K562 (cell line): ENCODE data around the gene TRANK1. TPM values are rescaled to one million over a fixed set of nuclear protein-coding genes. Genes with fewer than 3 reads are reported as not detected.

ENCODE experiments used
- ATAC-seq: fragments of 200-7000 bp; cut with Tn5 transposase; 3 replicates; pipeline ENCODE4 v1.9.1; 2020; ENCODE audit warnings: moderate library complexity
- BruUV-seq: library from RNA; stranded (reverse); fragments of 400-500 nt; replicated peaks from 2 replicates; lab custom pipeline; 2021; lab: Mats Ljungman, UMichigan
- CTCF ChIA-PET: fragments of 300-600 bp; formaldehyde crosslinking; extraction: SDS; loops from one replicate; lab custom pipeline; 2021; ENCODE audit warnings: low intra/inter-chr PET ratio; lab: Yijun Ruan, JAX
- POLR2A ChIA-PET: fragments of 300-600, 350-650 bp; sonication (Branson Sonifier 250); formaldehyde crosslinking; extraction: SDS; loops from one replicate; lab custom pipeline; 2021; ENCODE audit warnings: antibody characterized with exemption, inconsistent platforms; lab: Yijun Ruan, JAX
- DNase-seq, 4 experiments: peaks; one replicate each; pipeline versions ENCODE4 v3.0.0 to v3.0.0-alpha.2; 2011 to 2018; ENCODE audit warnings: low spot score in 3 of 4, mixed read lengths in 3 of 4; ENCODE audit errors: extremely low read depth in 1 of 4
- FAIRE-seq: peaks from 2 replicates; lab custom pipeline; 2011; peaks lifted over from hg19 to GRCh38; lab: Jason Lieb, UNC
- H2AFZ ChIP-seq: 2 replicates; pipeline ENCODE4 v1.6.0; 2011; ENCODE audit warnings: low read depth, low read length, control low read depth, inconsistent platforms
- H3K27ac ChIP-seq: fragments of 200-600 bp; 3 replicates; pipeline ENCODE4 v1.8.0; 2011; ENCODE audit warnings: low read depth, mild to moderate bottlenecking, control low read depth, inconsistent platforms, low read length, moderate library complexity, mixed read lengths; ENCODE audit errors: extremely low read depth
- H3K27me3 ChIP-seq, 2 experiments: fragments of 300-600 bp in 1 of 2; 2 replicates in 1 of 2; 3 replicates in 1 of 2; pipeline versions ENCODE4 v1.6.0 to v1.8.0; 2011; ENCODE audit warnings: inconsistent platforms in 2 of 2, low read length in 2 of 2, mild to moderate bottlenecking in 1 of 2, mixed read lengths in 1 of 2, moderate library complexity in 1 of 2; ENCODE audit not compliant: control insufficient read depth in 2 of 2, insufficient read depth in 2 of 2
- H3K36me3 ChIP-seq: fragments of 300-600 bp; 3 replicates; pipeline ENCODE4 v1.8.0; 2011; ENCODE audit warnings: mild to moderate bottlenecking, low read length, inconsistent platforms; ENCODE audit not compliant: control insufficient read depth, insufficient read depth
- H3K4me1 ChIP-seq, 2 experiments: fragments of 200-600 bp in 1 of 2; replicated peaks in 1 of 2; 2 replicates in 1 of 2; 3 replicates in 1 of 2; pipeline versions ENCODE4 v1.5.1 to v1.8.0; 2011; ENCODE audit warnings: inconsistent platforms in 2 of 2, low read length in 2 of 2, mild to moderate bottlenecking in 1 of 2, mixed read lengths in 1 of 2, moderate library complexity in 1 of 2; ENCODE audit not compliant: control insufficient read depth in 2 of 2, insufficient read depth in 2 of 2
- H3K4me2 ChIP-seq: 2 replicates; pipeline ENCODE4 v1.6.1; 2011; ENCODE audit warnings: low read length, control low read depth, inconsistent platforms, mixed read lengths; ENCODE audit not compliant: insufficient read depth
- H3K4me3 ChIP-seq: fragments of 200-600 bp; sonication (generic), shearing (Covaris generic); 2 replicates; pipeline ENCODE4 v1.5.1; 2016; ENCODE audit warnings: control low read depth, inconsistent platforms
- H3K79me2 ChIP-seq: fragments of 200-600 bp; 3 replicates; pipeline ENCODE4 v1.8.0; 2011; ENCODE audit warnings: low read length, inconsistent platforms; ENCODE audit not compliant: control insufficient read depth, insufficient read depth
- H3K9ac ChIP-seq, 2 experiments: 2 replicates each; pipeline versions ENCODE4 v1.6.0 to v1.6.1; 2011; ENCODE audit warnings: low read depth in 2 of 2, low read length in 2 of 2, control low read depth in 1 of 2, inconsistent platforms in 1 of 2, mild to moderate bottlenecking in 1 of 2, mixed read lengths in 1 of 2; ENCODE audit not compliant: insufficient read depth in 1 of 2
- H3K9me1 ChIP-seq: one replicate; pipeline ENCODE4 v1.6.0; 2011; ENCODE audit warnings: inconsistent platforms, mild to moderate bottlenecking, low read length, moderate library complexity; ENCODE audit not compliant: control insufficient read depth, insufficient read depth
- H3K9me3 ChIP-seq: replicated peaks from 2 replicates; pipeline ENCODE4 v1.5.1; 2011; ENCODE audit warnings: low read depth, low read length, inconsistent platforms; ENCODE audit not compliant: control insufficient read depth, insufficient read depth
- H4K20me1 ChIP-seq: replicated peaks from 2 replicates; pipeline ENCODE4 v1.6.1; 2011; ENCODE audit warnings: low read length, inconsistent platforms, mixed read lengths; ENCODE audit not compliant: control insufficient read depth, insufficient read depth
- TAF15 ChIP-seq: fragments of 200-400 bp; formaldehyde crosslinking; IDR thresholded peaks from 2 replicates; pipeline ENCODE4 v1.6.1; 2017; ENCODE audit warnings: mild to moderate bottlenecking, low read depth, low read length, moderate library complexity
- ZZZ3 ChIP-seq: fragments of 450-650 bp; IDR thresholded peaks from 2 replicates; pipeline ENCODE4 v1.6.1; 2016; ENCODE audit warnings: antibody characterized with exemption, mild to moderate bottlenecking, moderate library complexity
- WGBS: fragments of 100-300 bp; shearing (Covaris generic); methylation state at CpG from one replicate; pipeline ENCODE4 v1.1.6; 2016; ENCODE audit warnings: low coverage, mixed read lengths; ENCODE audit not compliant: insufficient coverage; ENCODE audit errors: missing lambda C conversion rate; 5-methylcytosine and 5-hydroxymethylcytosine counted together
- in situ Hi-C: fragments of 300-500 bp; cut with MboI; formaldehyde crosslinking; loops from 4 replicates; pipeline ENCODE4 v1.15.0; 2018; ENCODE audit warnings: inconsistent platforms, mixed read lengths
- intact Hi-C: fragments of 100-400 bp; cut with micrococcal nuclease; formaldehyde crosslinking; loops from 2 replicates; pipeline ENCODE4 v1.14.2; 2022
- polyA plus RNA-seq, 8 experiments: library from polyadenylated mRNA; depleted of rRNA in 4 of 8; stranded (reverse) in 5 of 8; unstranded in 3 of 8; fragments of >200 nt; fragmentation: Nextera tagmentation in 2 of 8; fragmentation: Illumina TruSeq in 1 of 8; extraction: Ambion mirVana in 2 of 8; extraction: Trizol in 1 of 8; gene quantifications; 2 replicates each; pipeline versions ENCODE4 v1.2.1 to v1.2.3, GENCODE V29; 2011 to 2014; ENCODE audit warnings: inconsistent platforms in 1 of 8, missing spikeins in 1 of 8
- total RNA-seq, 7 experiments: library from RNA; depleted of rRNA in 6 of 7; stranded (reverse); fragments of >200 nt in 6 of 7; fragmentation: Illumina TruSeq in 2 of 7; extraction: Trizol in 2 of 7; gene quantifications; 2 replicates each; pipeline versions ENCODE4 v1.2.1 to v1.2.3, GENCODE V29; 2011 to 2021; ENCODE audit warnings: low replicate concordance in 1 of 7
- TF ChIP-seq, protein P1 (sequence below): fragments of 250-450 bp; sonication (Bioruptor Pico); IDR thresholded peaks from 2 replicates; pipeline ENCODE4 v1.4.0; 2020; ENCODE audit warnings: borderline replicate concordance
- TF ChIP-seq, protein P2 (sequence below), 2 experiments: IDR thresholded peaks; 2 replicates each; pipeline ENCODE4 v1.6.1; 2011; ENCODE audit warnings: borderline replicate concordance in 1 of 2, control low read depth in 1 of 2, low read depth in 1 of 2, low read length in 1 of 2, mild to moderate bottlenecking in 1 of 2, mixed read lengths in 1 of 2, moderate library complexity in 1 of 2; ENCODE audit not compliant: insufficient read depth in 1 of 2, insufficient read length in 1 of 2, poor library complexity in 1 of 2, severe bottlenecking in 1 of 2; ENCODE audit errors: extremely low read depth in 1 of 2

TRANK1 gene
- total and polyA plus RNA-seq, 9 of the 15 experiments (the other 6 are each of a cell fraction or from before 2014, with no cell fraction given): 0.41 to 5.3 (median 2.1) TPM

DNA sequence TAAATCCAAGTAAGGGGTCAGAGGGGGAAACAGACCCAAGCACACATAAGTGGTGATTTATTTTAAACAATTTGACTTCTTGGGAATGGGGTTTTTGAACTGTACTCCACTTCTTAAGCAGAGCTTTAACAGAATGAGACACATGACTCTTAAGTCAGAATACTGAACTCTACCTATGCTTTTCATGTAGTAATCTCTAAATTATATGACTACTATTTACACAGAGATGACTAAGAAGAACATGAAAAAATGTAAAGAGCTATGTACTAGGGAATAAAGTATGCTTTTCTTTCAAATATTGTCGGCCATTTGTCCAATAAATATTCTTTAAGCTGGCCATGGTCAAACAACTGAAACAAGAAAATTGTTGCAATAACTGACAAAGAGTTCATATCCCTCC is 35.2 kb downstream of the TRANK1 start:
- Histone ChIP-seq H3K4me1 (peaks cover 29 to 44% of the 10 kb centered on the region in 2 experiments), H3K9me1 (no peaks in the 10 kb centered on the region), H2AFZ (no peak overlapping the region), H3K79me2 (no peaks in the 10 kb centered on the region), H3K27ac (no peak overlapping the region), H3K36me3 (no peaks in the 10 kb centered on the region), H3K4me3 (no peak overlapping the region), H4K20me1 (no peaks in the 10 kb centered on the region), H3K4me2 (no peak overlapping the region), H3K27me3 (no peaks in the 10 kb centered on the region), H3K9me3 (no peaks in the 10 kb centered on the region), H3K9ac (no peak overlapping the region)
- BruUV-seq: no TSS peak
- ATAC-seq: no peak
- in situ Hi-C loops (no loop called here), intact Hi-C loops (no loop called here)
- FAIRE-seq: no peak
- no peak for DNase-seq
- 47% methylated on average over 1 of the region's 1 CpG for whole genome bisulfite sequencing
- ChIA-PET POLR2A (interaction anchor here (0.6 to 1.2 kb wide), 3 partner anchors 14 to 83 kb away, joined by 3 read pairs; partner anchors contain the start of genes EPM2AIP1 and MLH1), CTCF (no interaction called here)
- TF ChIP-seq, protein P1, sequence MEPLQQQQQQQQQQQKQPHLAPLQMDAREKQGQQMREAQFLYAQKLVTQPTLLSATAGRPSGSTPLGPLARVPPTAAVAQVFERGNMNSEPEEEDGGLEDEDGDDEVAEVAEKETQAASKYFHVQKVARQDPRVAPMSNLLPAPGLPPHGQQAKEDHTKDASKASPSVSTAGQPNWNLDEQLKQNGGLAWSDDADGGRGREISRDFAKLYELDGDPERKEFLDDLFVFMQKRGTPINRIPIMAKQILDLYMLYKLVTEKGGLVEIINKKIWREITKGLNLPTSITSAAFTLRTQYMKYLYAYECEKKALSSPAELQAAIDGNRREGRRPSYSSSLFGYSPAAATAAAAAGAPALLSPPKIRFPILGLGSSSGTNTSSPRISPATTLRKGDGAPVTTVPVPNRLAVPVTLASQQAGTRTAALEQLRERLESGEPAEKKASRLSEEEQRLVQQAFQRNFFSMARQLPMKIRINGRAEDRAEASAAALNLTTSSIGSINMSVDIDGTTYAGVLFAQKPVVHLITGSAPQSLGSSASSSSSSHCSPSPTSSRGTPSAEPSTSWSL (CRISPR knock-in tag): no peak
- TF ChIP-seq, protein P2, sequence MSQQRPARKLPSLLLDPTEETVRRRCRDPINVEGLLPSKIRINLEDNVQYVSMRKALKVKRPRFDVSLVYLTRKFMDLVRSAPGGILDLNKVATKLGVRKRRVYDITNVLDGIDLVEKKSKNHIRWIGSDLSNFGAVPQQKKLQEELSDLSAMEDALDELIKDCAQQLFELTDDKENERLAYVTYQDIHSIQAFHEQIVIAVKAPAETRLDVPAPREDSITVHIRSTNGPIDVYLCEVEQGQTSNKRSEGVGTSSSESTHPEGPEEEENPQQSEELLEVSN (IDR thresholded peaks at IDR 0.05; ENCODE audit: borderline replicate concordance in 1 of 2, extremely low read depth in 1 of 2, insufficient read depth in 1 of 2, insufficient read length in 1 of 2, low read depth in 1 of 2, low read length in 1 of 2, poor library complexity in 1 of 2, severe bottlenecking in 1 of 2): no peak
- TF ChIP-seq TAF15 (no peak), ZZZ3 (no peak)
